ENCODE data around the gene UBA6.
"Not testable (repeated sequence)": the region's sequence is repeated elsewhere in the genome, so short reads cannot be mapped to it uniquely, and the experiment has no call there.

The UBA6 gene

GRCh38 chr4:67713529-67714247, 12.7 kb upstream of the UBA6 start:
- DNase-seq (ENCODE audit: low read depth, low spot score): no peak

GRCh38 chr4:67712650-67713528, 11.9 kb upstream of the UBA6 start:
- no peak for DNase-seq (ENCODE audit: low read depth, low spot score)

- DNase-seq (ENCODE audit: low read depth, low spot score): no peak
Observed at GRCh38 chr4:67712000-67712625, 11.2 kb upstream of the UBA6 start.

- DNase-seq (ENCODE audit: low read depth, low spot score): not testable (repeated sequence)
Observed at GRCh38 chr4:67706682-67707081, 5.7 kb upstream of the UBA6 start.

- no peak for DNase-seq (ENCODE audit: low read depth, low spot score)
Observed at GRCh38 chr4:67704843-67705242, 3.9 kb upstream of the UBA6 start.

- DNase-seq (ENCODE audit: low read depth, low spot score): no peak
Observed at GRCh38 chr4:67702166-67702565, 1.2 kb upstream of the UBA6 start.

GRCh38 chr4:67701517-67701850, 529 bp upstream of the UBA6 start:
- no peak for DNase-seq (ENCODE audit: low read depth, low spot score)

- DNase-seq (ENCODE audit: low read depth, low spot score): no peak
Observed at GRCh38 chr4:67700116-67700737, 728 bp downstream of the UBA6 start.

GRCh38 chr4:67699603-67700002, 1.4 kb downstream of the UBA6 start:
- DNase-seq (ENCODE audit: low read depth, low spot score): no peak

GRCh38 chr4:67697860-67698687, 2.9 kb downstream of the UBA6 start:
- DNase-seq (ENCODE audit: low read depth, low spot score): no peak

- no peak for DNase-seq (ENCODE audit: low read depth, low spot score)
Observed at GRCh38 chr4:67696061-67696460, 4.9 kb downstream of the UBA6 start.

- no peak for DNase-seq (ENCODE audit: low read depth, low spot score)
Observed at GRCh38 chr4:67694662-67695061, 6.3 kb downstream of the UBA6 start.

- no peak for DNase-seq (ENCODE audit: low read depth, low spot score)
Observed at GRCh38 chr4:67691328-67691727, 9.6 kb downstream of the UBA6 start.

GRCh38 chr4:67687636-67688035, 13.3 kb downstream of the UBA6 start:
- DNase-seq (ENCODE audit: low read depth, low spot score): no peak

- DNase-seq (ENCODE audit: low read depth, low spot score): no peak
Observed at GRCh38 chr4:67685532-67685859, 15.5 kb downstream of the UBA6 start.

GRCh38 chr4:67684839-67685531, 16.0 kb downstream of the UBA6 start:
- no peak for DNase-seq (ENCODE audit: low read depth, low spot score)

- no peak for DNase-seq (ENCODE audit: low read depth, low spot score)
Observed at GRCh38 chr4:67682266-67682665, 18.7 kb downstream of the UBA6 start.

- no peak for DNase-seq (ENCODE audit: low read depth, low spot score)
Observed at GRCh38 chr4:67680581-67681222, 20.3 kb downstream of the UBA6 start.

GRCh38 chr4:67678612-67679011, 22.3 kb downstream of the UBA6 start:
- no peak for DNase-seq (ENCODE audit: low read depth, low spot score)

GRCh38 chr4:67674098-67674497, 26.9 kb downstream of the UBA6 start:
- no peak for DNase-seq (ENCODE audit: low read depth, low spot score)
